ENCODE measurements around the gene SRSF1.

Gene SRSF1

DNA sequence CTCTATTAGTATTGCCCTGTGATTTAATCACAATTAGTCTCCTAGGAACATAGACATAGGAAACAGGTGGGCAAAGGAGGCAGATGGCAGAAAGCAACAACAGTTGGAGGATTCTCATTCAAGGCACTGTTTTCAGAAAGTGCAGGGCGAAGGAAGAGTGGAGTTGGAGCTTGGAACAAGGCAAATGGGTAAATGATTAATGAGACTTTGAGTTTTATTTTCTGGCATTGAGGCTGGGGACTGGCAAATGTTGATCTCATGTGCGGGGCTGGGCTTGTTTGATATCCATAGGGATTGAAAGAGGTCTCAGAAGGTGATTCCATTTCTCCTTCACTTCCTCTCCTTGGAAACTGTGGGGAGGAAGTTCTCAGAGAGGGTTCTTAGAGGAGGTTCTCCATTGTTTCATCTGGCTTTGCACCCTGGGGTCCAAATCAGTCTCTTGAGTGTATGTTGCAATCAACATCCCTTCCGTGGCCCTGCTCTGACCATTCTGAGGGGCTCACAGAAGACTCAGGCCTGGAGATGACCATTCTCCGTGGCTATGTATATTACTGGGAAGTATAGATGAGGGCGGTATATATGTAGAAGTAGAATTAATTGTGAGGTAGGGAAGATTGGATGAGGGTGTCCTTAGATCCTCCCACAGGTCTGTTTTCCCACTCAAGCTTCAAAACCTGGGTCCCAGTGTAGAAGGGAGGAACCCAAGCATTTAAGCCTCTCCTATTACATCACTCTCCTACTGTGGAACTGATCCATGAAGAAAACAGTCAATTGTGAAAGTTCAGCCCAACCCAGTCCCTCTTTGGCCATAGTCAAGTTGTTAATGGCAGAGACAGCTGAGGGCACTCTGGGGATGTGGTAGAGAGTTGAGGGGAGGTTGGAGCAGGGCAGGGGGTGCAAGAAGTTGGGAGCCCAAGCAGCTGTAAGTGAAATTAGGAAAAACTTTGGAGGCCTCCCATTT lies 36.5 kb upstream of the SRSF1 start:
- ATAC-seq (replicated peaks; ENCODE audit: extremely low read depth, poor library complexity, severe bottlenecking) = no peak
- Mint-ChIP-seq H3K4me1 (no peaks in the 10 kb centered on the region), H3K27me3 (peaks cover 72% of the 10 kb centered on the region), H3K9me3 (no peaks in the 10 kb centered on the region), H3K27ac (ENCODE audit: low read depth) (no peak overlapping the region), H3K4me3 (no peak overlapping the region), H3K36me3 (ENCODE audit: insufficient read depth) (no peaks in the 10 kb centered on the region)
- no peak for DNase-seq (ENCODE audit: low spot score in 2 of 2)

DNA sequence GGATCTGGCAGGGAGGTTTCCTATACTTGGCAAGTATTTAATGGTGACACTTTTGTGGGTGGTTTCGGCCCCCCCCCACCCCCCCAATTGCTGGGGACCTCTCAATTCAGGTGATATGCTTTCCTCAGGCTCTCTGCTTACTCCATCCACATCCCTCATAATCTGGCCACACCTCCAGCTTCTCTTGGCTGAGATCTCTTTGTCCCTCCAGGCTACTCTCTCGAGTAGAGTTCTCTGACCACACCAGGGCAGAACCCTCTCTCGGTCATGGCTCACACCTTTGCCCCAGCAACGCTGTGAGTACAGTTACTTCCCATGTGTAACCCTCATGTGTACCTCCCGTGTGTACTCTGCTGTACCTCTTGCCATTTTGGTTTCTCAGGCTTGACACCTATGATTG lies 34.1 kb upstream of the SRSF1 start:
- ATAC-seq (replicated peaks; ENCODE audit: extremely low read depth, poor library complexity, severe bottlenecking) = no peak
- DNase-seq (ENCODE audit: low spot score in 2 of 2) = no peak
- no peaks in the 10 kb centered on the region for H3K9me3 Mint-ChIP-seq
- H3K36me3 Mint-ChIP-seq (ENCODE audit: insufficient read depth) = no peaks in the 10 kb centered on the region
- no peak overlapping the region for H3K4me3 Mint-ChIP-seq
- H3K27me3 Mint-ChIP-seq = peaks cover 53% of the 10 kb centered on the region
- no peaks in the 10 kb centered on the region for H3K4me1 Mint-ChIP-seq
- H3K27ac Mint-ChIP-seq (ENCODE audit: low read depth) = no peak overlapping the region

DNA sequence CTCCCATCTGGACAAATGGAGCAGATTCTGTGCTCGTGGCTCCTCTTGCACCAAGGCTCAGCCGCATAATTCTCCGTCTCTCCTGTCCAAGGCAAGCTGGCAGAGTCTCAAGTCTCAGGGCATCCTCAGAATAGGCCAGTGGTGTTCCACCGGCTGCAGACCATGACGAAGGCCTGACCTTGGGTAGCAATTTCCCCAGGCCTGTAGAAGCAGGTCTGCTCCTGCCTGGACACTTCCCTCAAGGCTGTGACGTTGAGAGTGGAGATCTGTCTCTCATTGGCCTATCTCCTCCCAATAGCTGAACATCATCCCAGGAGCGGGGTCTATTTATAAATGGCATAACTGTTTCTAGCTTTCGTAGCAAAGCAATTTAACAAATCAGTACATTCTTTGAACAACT lies 33.3 kb upstream of the SRSF1 start:
- DNase-seq (ENCODE audit: low spot score in 2 of 2) (no peak), ATAC-seq (replicated peaks; ENCODE audit: extremely low read depth, poor library complexity, severe bottlenecking) (no peak)
- no peaks in the 10 kb centered on the region for H3K4me1 Mint-ChIP-seq
- no peaks in the 10 kb centered on the region for H3K9me3 Mint-ChIP-seq
- H3K36me3 Mint-ChIP-seq (ENCODE audit: insufficient read depth) = no peaks in the 10 kb centered on the region
- H3K27me3 Mint-ChIP-seq = peaks cover 55% of the 10 kb centered on the region
- no peak overlapping the region for H3K4me3 Mint-ChIP-seq
- H3K27ac Mint-ChIP-seq (ENCODE audit: low read depth) = no peak overlapping the region

DNA sequence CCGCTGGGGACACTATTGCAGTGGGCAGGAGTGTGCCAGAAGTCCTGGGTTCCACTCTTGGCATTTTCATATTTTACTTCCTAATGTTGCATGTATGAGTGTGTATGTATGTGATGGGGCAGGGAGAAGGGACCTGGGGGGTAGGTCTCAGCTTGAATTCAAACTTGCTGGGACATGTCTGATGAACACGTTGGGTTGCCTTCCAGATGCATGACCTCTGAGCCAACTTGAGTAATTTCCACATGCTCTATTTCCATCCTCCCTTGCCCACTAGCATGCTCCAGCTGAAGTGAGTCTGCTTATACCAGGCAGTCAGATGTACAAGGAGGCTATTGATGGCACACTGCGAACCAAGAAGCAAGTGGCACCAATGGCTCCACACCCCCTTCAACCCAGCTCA lies 32.9 kb upstream of the SRSF1 start:
- no peak for DNase-seq (ENCODE audit: low spot score in 2 of 2)
- Mint-ChIP-seq H3K4me3 (no peak overlapping the region), H3K36me3 (ENCODE audit: insufficient read depth) (no peaks in the 10 kb centered on the region), H3K9me3 (no peaks in the 10 kb centered on the region), H3K4me1 (no peaks in the 10 kb centered on the region), H3K27me3 (peaks cover 58% of the 10 kb centered on the region), H3K27ac (ENCODE audit: low read depth) (no peak overlapping the region)
- no peak for ATAC-seq (replicated peaks; ENCODE audit: extremely low read depth, poor library complexity, severe bottlenecking)

DNA sequence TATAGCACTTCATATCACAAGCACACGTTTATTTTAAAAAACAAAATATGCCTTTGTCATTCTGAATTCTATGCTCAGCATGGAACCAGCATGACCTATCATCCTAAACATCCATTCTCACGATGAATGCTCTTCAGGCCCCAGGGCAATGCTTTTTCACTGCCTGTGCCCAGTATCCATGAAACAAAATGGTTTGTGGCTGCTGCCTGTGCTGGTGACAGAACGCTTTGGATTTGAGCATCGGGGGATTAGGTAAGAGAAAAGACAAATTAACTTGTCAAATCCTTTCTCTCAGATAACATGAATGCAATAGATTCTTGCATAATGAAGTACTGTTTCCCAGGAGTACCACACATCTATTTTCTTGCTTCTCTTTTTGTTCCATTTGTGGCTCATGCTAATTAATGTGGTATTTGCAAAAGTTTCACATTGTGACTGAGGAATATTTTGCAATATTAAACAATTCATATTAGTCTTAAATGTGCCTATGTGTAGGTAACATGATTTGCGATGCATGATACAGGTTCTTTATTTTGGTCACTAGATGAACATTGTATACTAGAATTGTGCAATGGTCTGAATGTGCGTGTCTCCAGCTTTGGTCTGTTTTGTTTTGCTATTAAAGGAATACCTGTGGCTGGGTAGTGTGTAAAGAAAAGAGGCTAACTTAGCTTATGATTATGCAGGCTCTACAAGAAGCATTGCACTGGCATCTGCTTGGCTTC lies 25.8 kb upstream of the SRSF1 start:
- Mint-ChIP-seq H3K27me3 (peaks cover 26% of the 10 kb centered on the region), H3K36me3 (ENCODE audit: insufficient read depth) (no peaks in the 10 kb centered on the region), H3K4me3 (no peak overlapping the region), H3K4me1 (no peaks in the 10 kb centered on the region), H3K27ac (ENCODE audit: low read depth) (no peak overlapping the region), H3K9me3 (no peaks in the 10 kb centered on the region)
- ATAC-seq (replicated peaks; ENCODE audit: extremely low read depth, poor library complexity, severe bottlenecking) = no peak
- no peak for DNase-seq (ENCODE audit: low spot score in 2 of 2)

DNA sequence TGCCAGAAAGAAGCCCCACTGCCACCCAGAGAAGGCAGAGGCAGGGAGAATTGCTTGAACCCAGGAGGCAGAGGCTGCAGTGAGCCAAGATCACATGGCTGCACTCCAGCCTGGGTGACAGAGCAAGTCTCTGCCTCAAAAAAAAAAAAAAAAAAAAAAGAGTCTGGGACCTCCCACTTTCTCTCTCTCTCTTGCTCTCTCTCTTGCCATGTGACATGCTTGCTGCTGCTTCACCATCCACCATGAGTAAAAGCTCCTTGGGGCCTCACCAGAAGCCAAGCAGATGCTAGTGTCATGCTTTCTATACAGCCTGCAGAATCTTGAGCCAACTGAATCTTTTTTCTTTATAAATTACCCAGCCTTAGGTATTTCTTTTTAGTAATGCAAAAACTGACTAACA lies 21.5 kb upstream of the SRSF1 start:
- no peak for DNase-seq (ENCODE audit: low spot score in 2 of 2)
- ATAC-seq (replicated peaks; ENCODE audit: extremely low read depth, poor library complexity, severe bottlenecking) = no peak
- Mint-ChIP-seq H3K9me3 (no peaks in the 10 kb centered on the region), H3K27ac (ENCODE audit: low read depth) (no peak overlapping the region), H3K27me3 (peaks cover 53% of the 10 kb centered on the region), H3K4me3 (no peak overlapping the region), H3K36me3 (ENCODE audit: insufficient read depth) (peaks cover 2% of the 10 kb centered on the region), H3K4me1 (no peaks in the 10 kb centered on the region)

DNA sequence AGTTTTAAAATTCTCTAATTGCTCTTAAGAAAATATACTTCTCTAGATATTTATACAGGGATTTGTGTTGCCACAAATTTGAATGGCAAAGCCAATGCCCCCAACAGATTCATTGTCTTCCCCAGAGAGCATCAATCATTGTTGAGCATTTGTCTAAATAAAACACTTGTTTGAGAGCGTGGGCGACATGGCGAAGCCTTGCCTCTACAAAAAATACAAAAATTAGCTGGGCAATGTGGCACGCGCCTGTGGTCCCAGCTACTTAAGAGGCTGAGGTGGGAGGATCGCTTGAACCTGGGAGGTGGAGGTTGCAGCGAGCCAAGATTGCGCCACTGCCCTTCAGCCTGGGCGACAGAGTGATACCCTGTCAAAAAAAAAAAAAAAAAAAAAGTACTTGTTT lies 13.4 kb upstream of the SRSF1 start:
- Mint-ChIP-seq H3K27ac (ENCODE audit: low read depth) (no peak overlapping the region), H3K4me1 (no peaks in the 10 kb centered on the region), H3K9me3 (no peaks in the 10 kb centered on the region), H3K27me3 (peaks cover 43% of the 10 kb centered on the region), H3K36me3 (ENCODE audit: insufficient read depth) (no peaks in the 10 kb centered on the region), H3K4me3 (no peak overlapping the region)
- no peak for DNase-seq (ENCODE audit: low spot score in 2 of 2)
- no peak for ATAC-seq (replicated peaks; ENCODE audit: extremely low read depth, poor library complexity, severe bottlenecking)

DNA sequence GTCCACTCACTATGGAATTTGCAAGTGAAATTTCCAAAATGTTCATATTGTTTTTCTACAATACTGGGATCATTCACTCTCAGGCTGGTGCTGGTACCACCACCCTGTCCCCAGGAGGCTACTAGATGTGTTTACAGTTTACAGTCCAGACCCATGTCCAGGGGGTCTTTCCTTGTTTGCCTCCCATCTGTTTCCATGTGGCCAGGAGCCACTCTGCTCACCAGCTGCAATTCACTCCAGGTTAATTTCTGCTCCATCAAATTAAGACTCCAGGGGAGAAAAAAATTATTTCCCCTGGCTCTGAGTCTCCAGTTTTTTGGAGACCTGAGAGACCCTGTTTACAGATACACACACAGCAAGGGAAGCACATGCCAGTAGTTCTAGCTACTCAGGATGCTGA lies 12.5 kb upstream of the SRSF1 start:
- no peaks in the 10 kb centered on the region for H3K4me1 Mint-ChIP-seq
- no peak for ATAC-seq (replicated peaks; ENCODE audit: extremely low read depth, poor library complexity, severe bottlenecking)
- H3K27me3 Mint-ChIP-seq = peaks cover 34% of the 10 kb centered on the region
- no peaks in the 10 kb centered on the region for H3K9me3 Mint-ChIP-seq
- H3K27ac Mint-ChIP-seq (ENCODE audit: low read depth) = no peak overlapping the region
- H3K4me3 Mint-ChIP-seq = no peak overlapping the region
- DNase-seq (ENCODE audit: low spot score in 2 of 2) = no peak
- no peaks in the 10 kb centered on the region for H3K36me3 Mint-ChIP-seq (ENCODE audit: insufficient read depth)

DNA sequence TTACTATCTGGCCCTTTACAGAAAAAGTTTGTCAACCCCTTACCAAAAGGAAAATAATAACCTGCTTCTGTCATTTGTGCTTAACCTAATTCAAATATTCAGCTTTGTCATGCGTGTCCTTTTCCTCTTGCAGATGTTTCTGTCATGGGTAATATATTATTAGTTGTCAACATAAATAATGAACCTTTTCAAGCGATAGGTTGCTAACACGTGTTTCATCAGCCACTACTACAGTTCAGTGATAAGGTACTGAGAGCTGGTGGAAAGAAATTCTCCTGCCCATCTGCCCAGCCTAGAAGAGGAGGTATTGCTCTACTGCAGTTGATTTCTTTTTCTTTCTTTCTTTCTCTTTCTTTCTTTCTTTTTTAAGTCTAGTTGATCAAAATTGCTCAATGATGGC lies 12.0 kb upstream of the SRSF1 start:
- Mint-ChIP-seq H3K9me3 (no peaks in the 10 kb centered on the region), H3K36me3 (ENCODE audit: insufficient read depth) (no peaks in the 10 kb centered on the region), H3K27ac (ENCODE audit: low read depth) (no peak overlapping the region), H3K27me3 (peaks cover 30% of the 10 kb centered on the region), H3K4me1 (no peaks in the 10 kb centered on the region), H3K4me3 (no peak overlapping the region)
- DNase-seq (ENCODE audit: low spot score in 2 of 2) = no peak
- ATAC-seq (replicated peaks; ENCODE audit: extremely low read depth, poor library complexity, severe bottlenecking) = no peak

DNA sequence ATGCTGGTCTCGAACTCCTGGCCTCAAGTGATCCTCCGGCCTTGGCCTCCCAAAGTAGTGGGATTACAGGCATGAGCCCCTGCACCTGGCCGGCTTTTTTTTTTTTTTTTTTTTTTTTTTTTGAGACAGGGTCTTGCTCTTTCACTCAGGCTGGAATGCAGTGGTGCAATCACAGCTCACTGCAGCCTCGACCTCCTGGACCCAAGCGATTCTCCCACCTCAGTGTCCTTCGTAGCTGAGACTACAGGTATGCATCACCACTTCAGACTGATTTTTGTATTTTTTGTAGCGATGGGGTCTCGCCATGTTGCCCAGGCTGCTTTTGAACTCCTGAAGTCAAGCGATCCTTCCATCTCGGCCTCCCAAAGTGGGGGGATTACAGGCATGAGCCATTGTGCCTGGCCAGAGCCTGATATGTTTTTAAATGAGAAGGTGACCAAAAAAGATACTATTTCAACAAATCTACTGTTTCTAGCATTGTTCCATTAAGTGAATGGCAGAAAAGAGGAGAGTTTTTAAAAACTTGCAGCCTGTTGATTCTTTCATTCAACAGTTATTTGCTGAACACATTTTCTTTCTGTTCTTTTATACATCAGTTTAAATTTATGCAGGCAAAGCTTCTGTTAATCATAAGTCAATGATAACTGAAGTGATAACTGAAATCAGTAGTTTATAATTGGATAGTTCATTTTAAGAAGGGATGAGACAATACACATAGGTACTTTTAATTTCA lies 3.2 kb upstream of the SRSF1 start:
- ATAC-seq (replicated peaks; ENCODE audit: extremely low read depth, poor library complexity, severe bottlenecking) (no peak), DNase-seq (ENCODE audit: low spot score in 2 of 2) (no peak)
- Mint-ChIP-seq H3K27me3 (no peaks in the 10 kb centered on the region), H3K36me3 (ENCODE audit: insufficient read depth) (peaks cover 24% of the 10 kb centered on the region), H3K9me3 (no peaks in the 10 kb centered on the region), H3K4me1 (peaks cover 24% of the 10 kb centered on the region), H3K27ac (ENCODE audit: low read depth) (no peak overlapping the region), H3K4me3 (no peak overlapping the region)

DNA sequence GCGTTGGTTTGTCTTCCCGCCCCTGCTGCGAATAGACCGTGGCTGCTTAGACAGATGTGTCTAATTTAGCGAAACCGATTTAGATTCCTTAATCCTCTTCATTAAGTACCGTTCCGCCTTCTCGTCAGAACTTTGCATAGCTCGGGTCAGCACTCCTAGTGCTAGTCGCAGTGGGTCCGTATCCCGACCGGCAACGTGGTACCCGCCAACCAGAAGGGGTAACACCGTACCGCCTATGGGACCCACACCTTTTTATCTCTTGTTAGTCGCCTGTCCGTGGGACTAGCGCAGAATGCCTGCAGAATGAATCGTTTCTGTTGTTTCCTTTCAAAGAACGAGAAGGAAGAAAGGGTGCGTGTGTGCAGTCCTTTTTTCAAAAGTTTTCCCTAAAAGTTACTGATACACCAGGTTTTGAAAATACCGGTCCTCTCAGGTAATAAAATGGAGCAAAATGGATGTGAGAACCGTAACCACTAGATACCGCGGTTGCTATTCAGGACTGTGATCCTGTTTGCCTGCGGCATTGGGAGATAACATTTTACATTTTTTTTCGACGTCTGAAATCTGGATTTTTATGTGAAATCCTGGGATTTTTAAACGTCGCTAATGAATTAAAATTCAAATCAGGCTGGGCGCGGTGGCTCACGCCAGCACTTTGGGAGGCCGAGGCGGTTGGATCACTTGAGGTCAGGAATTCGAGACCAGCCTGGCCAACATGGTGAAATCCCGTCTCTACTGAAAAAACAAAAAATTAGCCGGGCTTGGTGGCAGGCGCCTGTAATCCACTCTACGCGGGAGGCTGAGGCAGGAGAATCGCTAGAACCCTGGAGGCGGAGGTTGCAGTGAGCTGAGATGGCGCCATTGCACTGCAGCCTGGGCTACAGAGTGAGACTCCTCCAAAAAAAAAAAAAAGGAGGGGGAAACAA lies 998 bp upstream of the SRSF1 start:
- H3K9me3 Mint-ChIP-seq = no peaks in the 10 kb centered on the region
- ATAC-seq (replicated peaks; ENCODE audit: extremely low read depth, poor library complexity, severe bottlenecking) (no peak), DNase-seq (ENCODE audit: low spot score in 2 of 2) (no peak)
- H3K27me3 Mint-ChIP-seq = no peaks in the 10 kb centered on the region
- H3K4me3 Mint-ChIP-seq = peak overlapping the region; percentile 100
- peaks cover 45% of the 10 kb centered on the region for H3K36me3 Mint-ChIP-seq (ENCODE audit: insufficient read depth)
- peaks cover 43% of the 10 kb centered on the region for H3K4me1 Mint-ChIP-seq
- H3K27ac Mint-ChIP-seq (ENCODE audit: low read depth) = peak overlapping the region; percentile 99

DNA sequence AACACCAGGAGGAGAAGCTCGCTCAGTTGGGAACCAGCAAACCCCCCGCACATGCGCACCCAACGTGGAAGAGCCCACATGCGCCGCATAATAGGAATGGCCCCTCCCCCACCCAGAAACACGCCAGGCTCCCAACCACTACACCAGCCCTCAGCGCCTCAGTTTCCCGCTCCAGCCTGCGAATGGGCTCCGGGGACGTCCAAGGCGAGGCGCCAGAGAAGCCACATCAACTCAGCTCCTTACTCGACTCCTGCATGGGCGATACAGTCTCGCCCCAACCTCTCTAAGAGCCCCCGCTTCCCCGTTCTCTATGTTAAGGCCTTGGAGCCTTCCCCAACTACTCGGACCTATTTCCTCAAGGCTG lies 504 bp downstream of the SRSF1 start:
- peaks cover 58% of the 10 kb centered on the region for H3K36me3 Mint-ChIP-seq (ENCODE audit: insufficient read depth)
- no peaks in the 10 kb centered on the region for H3K9me3 Mint-ChIP-seq
- H3K27me3 Mint-ChIP-seq = no peaks in the 10 kb centered on the region
- H3K4me1 Mint-ChIP-seq = peaks cover 57% of the 10 kb centered on the region
- H3K27ac Mint-ChIP-seq (ENCODE audit: low read depth) = peak overlapping the region; percentile 99
- DNase-seq (ENCODE audit: low spot score in 2 of 2) (peak in 1 of 2 donors; percentile 17), ATAC-seq (replicated peaks; ENCODE audit: extremely low read depth, poor library complexity, severe bottlenecking) (peak; percentile 1)
- H3K4me3 Mint-ChIP-seq = peak overlapping the region; percentile 100

Data from central memory CD8-positive, alpha-beta T cell (primary cell).